H9 (cell line): ENCODE measurements around the gene PRKCA. TPM values are rescaled to one million over a fixed set of nuclear protein-coding genes. Genes with fewer than 3 reads are reported as not detected.

Source experiments
- DNase-seq: peaks from one replicate; pipeline ENCODE4 v3.0.0-alpha.2; 2017
- H2AFZ ChIP-seq: one replicate; pipeline ENCODE4 v1.6.1; 2013; ENCODE audit warnings: mild to moderate bottlenecking, low read length, control low read depth, moderate library complexity
- H2AK5ac ChIP-seq: 2 replicates; pipeline ENCODE4 v1.6.1; 2013; ENCODE audit warnings: low read length, control low read depth, mixed read lengths; ENCODE audit not compliant: insufficient read length
- H2BK120ac ChIP-seq: one replicate; pipeline ENCODE4 v1.6.1; 2013; ENCODE audit warnings: low read depth, mild to moderate bottlenecking, low read length, control low read depth, inconsistent platforms; ENCODE audit not compliant: poor library complexity, severe bottlenecking
- H2BK12ac ChIP-seq: 2 replicates; pipeline ENCODE4 v1.6.1; 2013; ENCODE audit warnings: low read length, control low read depth, mixed read lengths, low read depth; ENCODE audit not compliant: insufficient read length
- H2BK15ac ChIP-seq: 2 replicates; pipeline ENCODE4 v1.6.1; 2013; ENCODE audit warnings: low read depth, low read length, control low read depth
- H2BK20ac ChIP-seq: one replicate; pipeline ENCODE4 v1.6.1; 2013; ENCODE audit warnings: low read depth, mild to moderate bottlenecking, low read length, control low read depth, inconsistent platforms; ENCODE audit not compliant: poor library complexity, severe bottlenecking
- H2BK5ac ChIP-seq: 2 replicates; pipeline ENCODE4 v1.6.1; 2013; ENCODE audit warnings: low read length, control low read depth, mixed read lengths; ENCODE audit not compliant: insufficient read length
- H3K14ac ChIP-seq: 2 replicates; pipeline ENCODE4 v1.6.1; 2013; ENCODE audit warnings: low read length, control low read depth; ENCODE audit not compliant: insufficient read depth
- H3K18ac ChIP-seq: 2 replicates; pipeline ENCODE4 v1.6.1; 2013; ENCODE audit warnings: low read depth, mild to moderate bottlenecking, mixed read lengths, low read length, control low read depth; ENCODE audit not compliant: insufficient read length
- H3K23ac ChIP-seq: 2 replicates; pipeline ENCODE4 v1.6.1; 2013; ENCODE audit warnings: low read length, control low read depth, mixed read lengths, low read depth; ENCODE audit not compliant: insufficient read length
- H3K23me2 ChIP-seq: 2 replicates; pipeline ENCODE4 v1.6.1; 2013; ENCODE audit warnings: low read depth, mild to moderate bottlenecking, mixed read lengths, low read length, control low read depth; ENCODE audit not compliant: insufficient read length, poor library complexity, severe bottlenecking
- H3K27ac ChIP-seq: 2 replicates; pipeline ENCODE4 v1.5.1; 2013; ENCODE audit warnings: low read length, control low read depth, mixed read lengths, low read depth; ENCODE audit not compliant: insufficient read length
- H3K27me3 ChIP-seq: 2 replicates; pipeline ENCODE4 v1.6.1; 2013; ENCODE audit warnings: low read length, control low read depth, inconsistent platforms; ENCODE audit not compliant: insufficient read depth
- H3K4ac ChIP-seq: 2 replicates; pipeline ENCODE4 v1.6.1; 2013; ENCODE audit warnings: low read depth, mild to moderate bottlenecking, control low read depth, inconsistent platforms, low read length, moderate library complexity
- H3K4me1 ChIP-seq: 2 replicates; pipeline ENCODE4 v1.6.1; 2013; ENCODE audit warnings: low read length, control low read depth, inconsistent platforms; ENCODE audit not compliant: insufficient read depth
- H3K4me2 ChIP-seq: 2 replicates; pipeline ENCODE4 v1.6.1; 2013; ENCODE audit warnings: low read length, control low read depth, mixed read lengths; ENCODE audit not compliant: insufficient read length, insufficient read depth
- H3K56ac ChIP-seq: 2 replicates; pipeline ENCODE4 v1.6.1; 2013; ENCODE audit warnings: low read depth, mild to moderate bottlenecking, mixed read lengths, low read length, control low read depth; ENCODE audit not compliant: insufficient read length
- H3K79me1 ChIP-seq: 2 replicates; pipeline ENCODE4 v1.6.1; 2013; ENCODE audit warnings: low read depth, mild to moderate bottlenecking, moderate library complexity, low read length, control low read depth, inconsistent platforms; ENCODE audit not compliant: insufficient read depth, poor library complexity, severe bottlenecking
- H3K79me2 ChIP-seq: 2 replicates; pipeline ENCODE4 v1.6.1; 2013; ENCODE audit warnings: low read length, control low read depth, inconsistent platforms; ENCODE audit not compliant: insufficient read depth
- H3K9ac ChIP-seq: 2 replicates; pipeline ENCODE4 v1.6.1; 2013; ENCODE audit warnings: low read length, control low read depth, mixed read lengths; ENCODE audit not compliant: insufficient read length; ENCODE audit errors: extremely low read depth
- H3K9me3 ChIP-seq: one replicate; pipeline ENCODE4 v1.6.1; 2013; ENCODE audit warnings: low read depth, low read length, inconsistent platforms; ENCODE audit not compliant: control insufficient read depth
- H3T11ph ChIP-seq: one replicate; pipeline ENCODE4 v1.6.1; 2013; ENCODE audit warnings: mild to moderate bottlenecking, low read length, control low read depth, inconsistent platforms
- H4K20me1 ChIP-seq: one replicate; pipeline ENCODE4 v1.6.1; 2013; ENCODE audit not compliant: control insufficient read depth, insufficient read length, insufficient read depth
- H4K5ac ChIP-seq: 2 replicates; pipeline ENCODE4 v1.6.1; 2013; ENCODE audit warnings: low read depth, mild to moderate bottlenecking, mixed read lengths, low read length, control low read depth; ENCODE audit not compliant: insufficient read length
- H4K8ac ChIP-seq: replicated peaks from 2 replicates; pipeline ENCODE4 v1.6.1; 2013; ENCODE audit warnings: low read length, control low read depth, mixed read lengths, low read depth; ENCODE audit not compliant: insufficient read length
- H4K91ac ChIP-seq: 2 replicates; pipeline ENCODE4 v1.6.1; 2013; ENCODE audit warnings: low read depth, mild to moderate bottlenecking, moderate library complexity, mixed read lengths, low read length, control low read depth; ENCODE audit not compliant: insufficient read length
- H3K27ac Mint-ChIP-seq, 3 experiments: 2 replicates in 2 of 3; 3 replicates in 1 of 3; pipeline ENCODE4 v1.8.0; 2020 to 2021; ENCODE audit warnings: mixed read lengths in 3 of 3, mild to moderate bottlenecking in 1 of 3, moderate library complexity in 1 of 3
- H3K27me3 Mint-ChIP-seq: 2 replicates; pipeline ENCODE4 v1.8.0; 2021; ENCODE audit warnings: low read depth, mild to moderate bottlenecking, moderate library complexity, mixed read lengths
- H3K36me3 Mint-ChIP-seq, 3 experiments: 2 replicates in 2 of 3; 3 replicates in 1 of 3; pipeline ENCODE4 v1.8.0; 2020 to 2021; ENCODE audit warnings: low read depth in 3 of 3, mixed read lengths in 3 of 3; ENCODE audit not compliant: insufficient read depth in 1 of 3
- H3K4me1 Mint-ChIP-seq, 2 experiments: 2 replicates each; pipeline ENCODE4 v1.8.0; 2020; ENCODE audit warnings: mixed read lengths in 2 of 2
- H3K4me3 Mint-ChIP-seq, 2 experiments: 2 replicates in 1 of 2; 3 replicates in 1 of 2; pipeline ENCODE4 v1.8.0; 2020 to 2021; ENCODE audit warnings: mild to moderate bottlenecking in 2 of 2, mixed read lengths in 2 of 2, moderate library complexity in 1 of 2
- H3K9me3 Mint-ChIP-seq, 2 experiments: 2 replicates in 1 of 2; 3 replicates in 1 of 2; pipeline ENCODE4 v1.8.0; 2020; ENCODE audit warnings: mild to moderate bottlenecking in 2 of 2, mixed read lengths in 2 of 2, moderate library complexity in 1 of 2
- CTCF ChIP-seq: fragments of 200-600 bp; sonication (generic); conservative IDR thresholded peaks from 3 replicates; pipeline ENCODE4 v1.8.0; 2021; ENCODE audit warnings: antibody characterized with exemption, mild to moderate bottlenecking
- WGBS: extraction: QIAGEN DNeasy Blood & Tissue Kit; methylation state at CpG from one replicate; pipeline ENCODE4 v1.1.7; 2013; ENCODE audit warnings: missing lambda C conversion rate, low lambda C conversion rate, mixed read lengths; ENCODE audit not compliant: insufficient read length; ENCODE audit errors: extremely low coverage; 5-methylcytosine and 5-hydroxymethylcytosine counted together
- total RNA-seq: library from RNA; stranded (reverse); gene quantifications from 2 replicates; pipeline ENCODE4 v1.2.1, GENCODE V29; 2021

Gene PRKCA
- total RNA-seq, 1 experiment from 2014 or later, result 10.5 TPM

GRCh38 chr17:66355510-66355909 is 53.1 kb downstream of the PRKCA start:
- Histone ChIP-seq H4K5ac (no peak overlapping the region), H3K4me2 (no peak overlapping the region), H3K27me3 (no peaks in the 10 kb centered on the region), H2BK120ac (no peak overlapping the region), H3K79me1 (no peaks in the 10 kb centered on the region), H2BK5ac (no peak overlapping the region), H3K9me3 (no peaks in the 10 kb centered on the region), H3K9ac (no peak overlapping the region), H3K23me2 (no peaks in the 10 kb centered on the region), H3K4ac (no peak overlapping the region), H3K14ac (no peak overlapping the region), H3K18ac (no peak overlapping the region), H4K8ac (no peak overlapping the region), H2BK20ac (no peak overlapping the region), H3K4me1 (peaks cover 5% of the 10 kb centered on the region), H3K27ac (no peak overlapping the region), H3K23ac (no peak overlapping the region), H2AK5ac (no peak overlapping the region), H3K79me2 (0 out of 2 replicates have a peak, but pooled peaks cover 2% of the 10 kb centered on the region), H3T11ph (no peak overlapping the region), H4K20me1 (no peaks in the 10 kb centered on the region), H4K91ac (no peak overlapping the region), H2BK15ac (no peak overlapping the region), H3K56ac (no peak overlapping the region), H2AFZ (no peak overlapping the region), H2BK12ac (no peak overlapping the region)
- H3K4me1 Mint-ChIP-seq, result peaks cover 17 to 34% of the 10 kb centered on the region in 2 experiments
- H3K9me3 Mint-ChIP-seq, result no peaks in the 10 kb centered on the region
- no peaks in the 10 kb centered on the region for H3K27me3 Mint-ChIP-seq
- no peak for DNase-seq
- no peaks in the 10 kb centered on the region for H3K36me3 Mint-ChIP-seq
- no peak overlapping the region for H3K4me3 Mint-ChIP-seq
- 0 out of 7 replicates have a peak overlapping the region, but pooled peaks of 1 of the 3 experiments have one; percentile 13 for H3K27ac Mint-ChIP-seq
- TF ChIP-seq CTCF, result no peak
- WGBS, result no CpG with 5 or more reads among the region's 2 CpGs
